Measurements from ENCODE around the gene MED31. TPM values are rescaled to one million over a fixed set of nuclear protein-coding genes. Genes with fewer than 3 reads are reported as not detected.
A peak's percentile ranks its signal among the peaks of the same experiment; 100 is the strongest.

MED31 gene
- total RNA-seq, 2 donors from 2014 or later: 8.3 to 10.7 TPM

GRCh38 chr17:6641247-6641863 lies 10.1 kb downstream of the MED31 start:
- WGBS: 3% methylated on average over 20 of the region's 20 CpGs

GRCh38 chr17:6640536-6641246 lies 10.7 kb downstream of the MED31 start, which contains the start of the genes KIAA0753 and TXNDC17:
Gene KIAA0753, minus strand, starts transcription at chr17:6640711. Its CDS starts 5,608 bp downstream, at chr17:6635103.
Gene TXNDC17, plus strand, starts transcription at chr17:6641060. Its CDS starts 23 bp downstream, at chr17:6641083.
- Histone ChIP-seq H3K4me3 (peak within 1 kb of the TSS; percentile 65 to 89), H3K4me1 (replicated peaks) (peaks cover 21% of the 10 kb centered on the region), H3K36me3 (no peaks in the 10 kb centered on the region), H3K27ac (peak within 1 kb of the TSS; percentile 80 to 84), H3K27me3 (replicated peaks; ENCODE audit: insufficient read depth) (no peaks in the 10 kb centered on the region), H3K9me3 (no peaks in the 10 kb centered on the region)
- peak; percentile 82 for DNase-seq (ENCODE audit: low spot score)
- intact Hi-C loops (cut with DNase I): no loop called here
- TF ChIP-seq, protein P1, sequence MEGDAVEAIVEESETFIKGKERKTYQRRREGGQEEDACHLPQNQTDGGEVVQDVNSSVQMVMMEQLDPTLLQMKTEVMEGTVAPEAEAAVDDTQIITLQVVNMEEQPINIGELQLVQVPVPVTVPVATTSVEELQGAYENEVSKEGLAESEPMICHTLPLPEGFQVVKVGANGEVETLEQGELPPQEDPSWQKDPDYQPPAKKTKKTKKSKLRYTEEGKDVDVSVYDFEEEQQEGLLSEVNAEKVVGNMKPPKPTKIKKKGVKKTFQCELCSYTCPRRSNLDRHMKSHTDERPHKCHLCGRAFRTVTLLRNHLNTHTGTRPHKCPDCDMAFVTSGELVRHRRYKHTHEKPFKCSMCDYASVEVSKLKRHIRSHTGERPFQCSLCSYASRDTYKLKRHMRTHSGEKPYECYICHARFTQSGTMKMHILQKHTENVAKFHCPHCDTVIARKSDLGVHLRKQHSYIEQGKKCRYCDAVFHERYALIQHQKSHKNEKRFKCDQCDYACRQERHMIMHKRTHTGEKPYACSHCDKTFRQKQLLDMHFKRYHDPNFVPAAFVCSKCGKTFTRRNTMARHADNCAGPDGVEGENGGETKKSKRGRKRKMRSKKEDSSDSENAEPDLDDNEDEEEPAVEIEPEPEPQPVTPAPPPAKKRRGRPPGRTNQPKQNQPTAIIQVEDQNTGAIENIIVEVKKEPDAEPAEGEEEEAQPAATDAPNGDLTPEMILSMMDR (IDR thresholded peaks at IDR 0.05): peak in 1 of 4 experiments; percentile 9
- TF ChIP-seq POLR2AphosphoS5 (IDR thresholded peaks at IDR 0.05): peak; percentile 92
- TF ChIP-seq POLR2A (IDR thresholded peaks at IDR 0.05): peak; percentile 86
- under 1% methylated on average over 39 of the region's 52 CpGs for WGBS

More at GRCh38 chr17:6641247-6641863, 10.1 kb downstream of the MED31 start:
- peak overlapping the region; percentile 65 to 89 for H3K4me3 ChIP-seq
- no peak for DNase-seq (ENCODE audit: low spot score)
- H3K36me3 ChIP-seq: no peaks in the 10 kb centered on the region
- intact Hi-C loops (cut with DNase I): no loop called here
- TF ChIP-seq POLR2AphosphoS5 (IDR thresholded peaks at IDR 0.05) (no peak), POLR2A (IDR thresholded peaks at IDR 0.05) (no peak)
- TF ChIP-seq, protein P1 (IDR thresholded peaks at IDR 0.05): no peak
- peak overlapping the region; percentile 80 to 84 for H3K27ac ChIP-seq
- H3K27me3 ChIP-seq (replicated peaks; ENCODE audit: insufficient read depth): no peaks in the 10 kb centered on the region
- H3K9me3 ChIP-seq: no peaks in the 10 kb centered on the region
- peaks cover 21% of the 10 kb centered on the region for H3K4me1 ChIP-seq (replicated peaks)

- DNase-seq (ENCODE audit: low spot score): no peak
- peak overlapping the region; percentile 65 to 89 for H3K4me3 ChIP-seq
- H3K36me3 ChIP-seq: no peaks in the 10 kb centered on the region
- WGBS: 1% methylated on average over 66 of the region's 67 CpGs
- no peaks in the 10 kb centered on the region for H3K27me3 ChIP-seq (replicated peaks; ENCODE audit: insufficient read depth)
- H3K9me3 ChIP-seq: no peaks in the 10 kb centered on the region
- peaks cover 21% of the 10 kb centered on the region for H3K4me1 ChIP-seq (replicated peaks)
- intact Hi-C loops (cut with DNase I): no loop called here
- TF ChIP-seq POLR2A (IDR thresholded peaks at IDR 0.05) (no peak), POLR2AphosphoS5 (IDR thresholded peaks at IDR 0.05) (no peak)
- TF ChIP-seq, protein P1 (IDR thresholded peaks at IDR 0.05): no peak
- H3K27ac ChIP-seq: peak overlapping the region; percentile 80 to 84
These were observed 11.5 kb downstream of the MED31 start for GRCh38 chr17:6639586-6640535.

DNA sequence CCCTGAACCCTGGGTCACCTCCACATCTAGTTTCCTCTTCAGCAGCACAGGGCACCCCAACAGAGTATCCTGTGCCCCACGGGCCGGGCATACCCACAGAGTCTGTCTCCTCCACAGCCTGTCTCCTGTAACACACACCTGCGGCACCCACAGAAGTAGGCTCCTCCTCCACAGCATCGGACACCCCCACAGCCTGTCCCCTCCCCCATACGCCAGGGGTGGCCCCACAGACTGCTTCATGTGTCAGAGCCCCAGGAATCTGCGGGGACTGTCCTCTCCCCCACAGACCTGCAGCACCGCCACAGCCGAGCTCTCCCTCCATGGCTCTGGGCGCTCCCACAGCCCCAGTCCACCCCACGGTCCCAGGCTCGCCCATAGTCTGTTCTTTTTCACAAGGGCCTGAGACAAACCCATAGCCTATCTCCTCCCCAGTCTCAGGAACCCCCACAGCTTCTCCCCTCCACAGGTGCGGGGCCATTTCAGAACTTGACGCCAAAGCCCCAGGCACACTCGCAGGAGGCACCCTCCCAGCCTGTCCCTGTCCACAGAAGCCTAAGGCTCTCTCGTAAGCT lies 12.3 kb downstream of the MED31 start:
- intact Hi-C loops (cut with DNase I): no loop called here

More for the DNA sequence above, 12.3 kb downstream of the MED31 start:
- 22% methylated on average over 14 of the region's 15 CpGs for WGBS
- Histone ChIP-seq H3K36me3 (no peaks in the 10 kb centered on the region), H3K27ac (no peak overlapping the region), H3K9me3 (no peaks in the 10 kb centered on the region), H3K4me1 (replicated peaks) (peaks cover 21% of the 10 kb centered on the region), H3K27me3 (replicated peaks; ENCODE audit: insufficient read depth) (no peaks in the 10 kb centered on the region), H3K4me3 (peak overlapping the region; percentile 65 to 89)
- no peak for DNase-seq (ENCODE audit: low spot score)
- TF ChIP-seq POLR2AphosphoS5 (IDR thresholded peaks at IDR 0.05) (no peak), POLR2A (IDR thresholded peaks at IDR 0.05) (no peak)
- TF ChIP-seq, protein P1 (IDR thresholded peaks at IDR 0.05): no peak
